TTC549 (cell line): ENCODE data around the gene SALL4.
"Not testable (repeated sequence)": the region's sequence is repeated elsewhere in the genome, so short reads cannot be mapped to it uniquely, and the experiment has no call there.

Source experiments
- FAIRE-seq: peaks from 2 replicates; lab custom pipeline; 2012; peaks lifted over from hg19 to GRCh38; lab: Jason Lieb, UNC

Gene SALL4

GRCh38 chr20:51802170-51802751 is at the start of gene SALL4:
SALL4 (minus strand) TSS chr20:51802521; CDS start chr20:51802408, 113 bp downstream.
- FAIRE-seq: peak; percentile 93

DNA sequence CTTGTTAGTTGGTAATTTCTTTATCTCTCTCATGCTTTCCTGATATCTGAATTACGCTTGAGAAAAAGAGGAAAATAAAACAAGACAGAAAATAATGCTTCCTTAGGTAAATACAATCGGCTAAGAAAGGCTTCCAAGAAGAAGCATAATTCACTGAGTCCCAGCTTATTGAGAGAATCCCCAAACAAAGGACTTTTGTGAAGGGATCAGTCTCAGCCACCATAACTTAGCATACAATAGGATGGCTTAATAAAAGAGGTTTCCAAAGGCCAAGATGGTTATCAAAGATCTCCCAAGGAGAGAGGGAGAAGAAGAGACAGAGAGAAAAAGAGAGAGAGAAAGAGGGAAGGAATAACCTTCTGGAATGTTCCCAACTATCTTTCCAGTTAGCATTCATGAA is 46.0 kb upstream of the SALL4 start:
- FAIRE-seq: no peak

- FAIRE-seq: no peak
These were observed 38.5 kb upstream of the SALL4 start for GRCh38 chr20:51840865-51841264.

DNA sequence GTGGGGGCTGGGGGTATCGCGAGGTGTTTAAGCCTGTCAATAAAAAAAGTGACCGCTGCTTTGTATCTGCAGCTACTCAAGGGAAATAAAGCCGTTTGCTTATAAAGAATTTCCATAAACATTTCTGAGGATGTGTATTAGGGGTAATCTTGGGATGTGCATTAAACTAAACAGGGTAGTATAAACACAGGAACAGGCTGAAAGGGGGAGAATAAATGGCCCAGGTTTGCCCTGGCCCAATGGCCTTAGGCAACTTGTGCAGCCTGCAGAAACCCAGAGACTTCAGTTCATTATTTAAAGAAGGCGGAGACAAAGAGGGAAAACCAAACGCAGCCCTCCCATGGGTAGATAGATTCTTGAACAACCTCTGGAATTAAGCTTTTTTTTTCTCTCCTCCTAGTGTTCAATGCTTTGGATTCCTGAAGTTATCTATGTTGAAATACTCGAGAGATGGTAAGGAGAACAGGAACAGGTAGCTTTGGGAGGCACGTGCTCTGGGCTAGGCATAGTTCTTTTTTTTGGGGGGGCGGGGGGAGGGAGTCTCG is 35.6 kb upstream of the SALL4 start:
- FAIRE-seq: no peak

DNA sequence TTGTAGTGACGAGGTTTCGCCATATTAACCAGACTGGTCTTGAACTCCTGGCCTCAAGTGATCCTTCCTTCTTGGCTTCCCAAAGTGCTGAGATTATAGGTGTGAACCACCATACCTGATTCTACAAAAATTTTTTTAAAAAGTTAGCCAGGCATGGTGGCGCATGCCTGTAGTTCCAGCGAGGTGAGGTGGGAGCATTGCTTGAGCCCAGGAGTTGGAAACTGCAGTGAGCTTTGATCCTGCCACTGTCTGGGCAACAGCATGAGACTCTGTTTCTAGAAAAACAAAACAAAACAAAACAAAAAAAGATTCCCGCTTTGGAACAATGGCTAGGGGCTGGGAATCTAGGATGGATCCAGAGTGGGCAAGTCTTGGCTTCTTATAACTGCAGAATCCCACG is 35.1 kb upstream of the SALL4 start:
- no peak for FAIRE-seq

DNA sequence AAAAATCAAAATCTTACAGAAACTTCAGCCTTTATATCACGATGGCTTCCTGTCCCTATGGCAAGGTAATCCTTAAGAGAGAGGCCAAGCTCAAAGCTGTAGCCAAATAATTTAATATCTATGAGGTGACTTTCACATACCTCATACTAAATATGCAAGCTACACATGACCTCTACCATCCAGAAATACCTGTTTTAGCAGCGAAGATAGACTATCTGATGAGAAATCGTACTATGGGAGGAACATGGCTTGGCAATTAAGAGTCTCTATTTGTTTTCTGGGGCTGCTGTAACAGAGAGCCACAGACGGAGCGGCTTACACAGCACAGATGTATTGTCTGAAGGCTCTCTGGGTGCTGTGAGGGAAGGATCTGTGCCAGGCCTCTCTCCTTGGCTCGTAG is 31.0 kb upstream of the SALL4 start:
- no peak for FAIRE-seq

- no peak for FAIRE-seq
These were observed 30.0 kb upstream of the SALL4 start for GRCh38 chr20:51832276-51832675.

DNA sequence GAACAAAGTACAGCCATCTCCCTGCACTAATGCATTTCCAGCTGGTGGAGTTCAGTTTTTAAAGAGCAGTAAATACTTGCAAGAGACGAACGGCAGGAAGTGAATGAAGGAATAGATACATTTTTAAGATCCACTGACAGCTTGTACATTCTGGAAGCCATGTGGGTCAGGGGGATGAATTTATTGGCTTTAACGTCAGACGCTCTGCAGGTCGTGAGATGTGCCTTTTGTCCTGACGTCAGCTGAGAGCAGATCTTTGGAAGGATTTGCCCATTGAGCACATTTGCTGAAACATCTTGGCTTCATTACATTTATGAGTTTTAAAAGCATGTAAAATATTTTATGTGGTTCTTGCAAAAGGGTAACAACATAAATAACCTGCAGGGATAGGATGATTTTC is 29.5 kb upstream of the SALL4 start:
- no peak for FAIRE-seq

- no peak for FAIRE-seq
These were observed 28.2 kb upstream of the SALL4 start for GRCh38 chr20:51830538-51830937.

DNA sequence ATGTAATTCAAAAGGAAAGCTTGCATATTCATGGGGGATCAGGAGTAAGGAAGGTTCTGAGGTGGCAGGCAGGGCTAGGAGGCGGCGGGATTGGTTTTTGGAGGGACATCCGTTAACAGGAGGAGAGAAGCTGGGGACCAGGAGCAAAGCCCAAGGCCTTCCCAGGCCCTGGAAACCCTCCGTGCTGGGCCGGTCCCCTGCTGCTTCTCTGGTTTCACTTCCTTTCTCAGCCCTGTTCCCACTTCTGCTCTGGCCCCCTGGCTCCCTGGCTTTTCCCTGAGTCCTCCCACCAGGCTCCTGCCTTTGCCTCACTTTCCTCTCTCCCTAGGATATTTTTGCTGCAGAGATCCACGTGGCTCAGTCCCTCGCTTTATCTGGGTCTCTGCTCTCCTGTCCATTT is 26.4 kb upstream of the SALL4 start:
- no peak for FAIRE-seq

- FAIRE-seq: no peak
These were observed 24.1 kb upstream of the SALL4 start for GRCh38 chr20:51826372-51826771.

- no peak for FAIRE-seq
These were observed 16.2 kb upstream of the SALL4 start for GRCh38 chr20:51818479-51819008.

DNA sequence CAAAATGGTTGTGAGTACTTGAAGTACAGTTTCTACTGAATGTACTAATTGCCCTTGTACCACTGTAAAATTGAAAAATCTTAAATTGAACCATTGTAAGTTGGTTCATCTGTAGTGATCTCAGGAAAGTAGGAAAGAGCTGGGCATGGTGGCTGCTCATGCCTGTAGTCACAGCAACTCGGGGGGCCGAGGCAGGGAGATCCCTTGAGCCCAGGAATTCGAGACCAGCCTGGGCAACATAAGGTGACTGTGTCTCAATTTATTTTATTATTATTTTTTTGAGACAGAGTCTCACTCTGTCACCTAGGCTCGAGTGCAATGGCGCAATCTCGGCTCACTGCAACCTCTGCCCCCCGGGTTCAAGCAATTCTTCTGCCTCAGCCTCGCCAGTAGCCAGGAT is 14.5 kb upstream of the SALL4 start:
- FAIRE-seq: not testable (repeated sequence)

- no peak for FAIRE-seq
These were observed 13.2 kb upstream of the SALL4 start for GRCh38 chr20:51815383-51816076.

DNA sequence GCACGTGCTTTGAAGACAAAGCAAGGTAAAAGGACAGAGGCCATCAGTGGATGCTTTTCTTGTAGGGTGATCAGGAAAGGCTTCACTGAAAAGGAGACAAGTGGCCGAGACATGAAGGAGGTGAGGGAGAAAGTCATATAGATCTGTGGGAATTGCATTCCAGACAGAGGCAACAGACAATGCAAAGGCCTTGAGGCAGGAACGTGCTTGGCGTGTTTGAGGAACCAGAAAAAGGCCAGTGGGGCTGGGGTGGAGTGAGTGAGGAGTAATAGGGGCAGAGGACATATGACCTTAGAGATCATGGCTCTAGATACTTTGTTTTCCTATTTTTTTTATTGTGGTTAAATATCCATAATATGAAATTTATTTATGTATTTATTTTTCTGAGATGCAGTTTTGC is 10.5 kb upstream of the SALL4 start:
- no peak for FAIRE-seq

DNA sequence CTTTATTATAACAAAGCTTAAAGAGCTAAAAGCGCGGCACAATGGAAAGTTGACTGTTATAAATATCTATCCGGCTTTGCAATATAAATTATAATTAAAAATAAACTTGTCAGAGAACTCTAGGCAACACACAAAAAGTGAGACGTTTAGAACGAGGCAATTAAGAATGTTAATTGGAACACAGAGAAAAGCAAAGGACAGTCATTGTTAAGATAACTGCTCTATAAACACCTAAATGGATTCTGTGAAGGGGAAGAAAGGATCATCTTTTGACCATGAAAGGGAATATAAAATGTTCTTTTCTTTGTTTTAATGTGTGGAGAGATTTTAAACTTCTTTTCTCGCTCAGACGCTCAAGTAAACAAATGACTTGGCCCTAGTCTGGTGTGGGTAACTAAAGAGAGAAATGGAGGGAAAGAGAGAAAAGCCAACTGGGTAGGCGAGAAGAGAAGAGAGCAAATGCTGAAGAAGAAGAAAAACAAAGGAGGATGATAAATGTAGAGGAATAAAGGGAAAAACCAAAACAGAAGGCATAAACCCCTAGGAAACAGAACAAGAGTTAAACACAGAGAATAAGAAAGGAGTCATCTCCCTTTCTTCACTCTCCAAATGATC is 9.3 kb upstream of the SALL4 start:
- no peak for FAIRE-seq

- no peak for FAIRE-seq
These were observed 8.7 kb upstream of the SALL4 start for GRCh38 chr20:51811042-51811355.

GRCh38 chr20:51810155-51811041 is 8.1 kb upstream of the SALL4 start:
- FAIRE-seq: no peak

DNA sequence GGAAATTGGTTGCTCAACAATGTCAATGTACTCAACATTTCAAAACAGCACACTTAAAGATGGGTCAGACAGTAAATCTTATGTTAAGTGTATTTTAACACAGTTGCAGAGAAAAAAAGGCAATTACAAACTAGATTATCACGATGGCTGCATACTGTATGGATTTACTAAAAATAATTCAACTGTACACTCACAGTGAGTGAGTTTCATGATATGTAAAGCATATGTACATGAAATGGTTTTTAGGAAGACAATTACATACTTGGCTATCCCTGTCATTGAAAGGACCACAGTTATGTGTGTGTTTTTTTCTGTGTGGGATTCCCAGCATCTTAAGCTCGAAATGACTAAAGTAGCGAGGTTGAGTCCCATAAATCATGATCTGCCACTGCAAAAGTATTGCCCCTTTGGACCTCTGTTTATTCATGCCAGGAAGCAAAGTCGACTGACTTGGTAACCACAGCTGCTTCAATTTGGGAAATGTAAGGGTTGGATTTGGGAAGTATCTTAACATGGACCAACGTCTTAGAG is 5.5 kb upstream of the SALL4 start:
- no peak for FAIRE-seq

DNA sequence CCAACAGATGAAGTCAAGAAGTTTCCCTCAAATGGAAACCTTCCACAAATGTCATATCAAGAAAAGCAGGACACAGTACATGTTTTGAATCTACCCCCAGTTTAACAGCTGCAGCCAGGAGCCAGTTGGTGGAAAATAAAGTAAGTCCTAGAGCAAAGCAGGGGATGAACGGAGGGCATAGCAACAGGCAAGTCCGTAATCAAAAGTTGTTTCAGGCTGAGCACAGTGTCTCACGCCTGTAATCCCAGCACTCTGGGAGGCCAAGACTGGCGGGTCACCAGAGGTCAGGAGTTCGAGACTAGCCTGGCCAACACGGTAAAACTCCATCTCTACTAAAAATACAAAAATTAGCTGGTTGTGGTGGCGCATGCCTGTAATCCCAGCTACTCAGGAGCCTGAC is 2.4 kb upstream of the SALL4 start:
- FAIRE-seq: no peak

DNA sequence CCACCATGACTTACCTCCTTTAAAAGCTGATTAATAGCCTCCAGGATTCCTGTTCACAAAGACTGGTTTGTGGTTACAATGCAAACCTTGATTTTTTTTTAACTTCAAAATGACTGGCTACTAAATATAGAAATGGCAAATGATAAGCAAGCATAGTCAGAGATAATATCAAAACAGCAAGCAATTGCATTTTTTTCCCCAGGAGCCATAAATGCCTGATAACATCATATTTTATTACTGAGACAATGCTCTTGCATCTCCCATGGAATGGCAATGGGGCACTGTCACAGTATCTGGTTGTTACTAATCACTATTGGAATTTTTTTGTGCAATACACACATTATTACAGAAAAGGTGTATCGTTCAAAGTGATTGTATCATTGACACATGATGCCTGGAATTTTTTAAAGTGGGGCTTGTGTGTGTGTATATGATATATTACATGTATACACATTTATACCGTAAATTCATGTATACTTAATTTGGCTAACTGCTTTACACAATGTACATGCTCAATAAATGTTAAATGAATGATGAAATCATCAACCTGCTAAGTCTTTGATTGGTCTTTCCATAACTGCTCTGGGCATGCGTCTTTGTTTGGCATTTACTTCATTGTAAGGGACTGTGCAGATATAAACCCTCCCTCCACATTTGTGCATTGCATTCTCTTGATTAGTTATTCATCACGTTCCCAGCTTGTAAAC is 980 bp upstream of the SALL4 start:
- no peak for FAIRE-seq

DNA sequence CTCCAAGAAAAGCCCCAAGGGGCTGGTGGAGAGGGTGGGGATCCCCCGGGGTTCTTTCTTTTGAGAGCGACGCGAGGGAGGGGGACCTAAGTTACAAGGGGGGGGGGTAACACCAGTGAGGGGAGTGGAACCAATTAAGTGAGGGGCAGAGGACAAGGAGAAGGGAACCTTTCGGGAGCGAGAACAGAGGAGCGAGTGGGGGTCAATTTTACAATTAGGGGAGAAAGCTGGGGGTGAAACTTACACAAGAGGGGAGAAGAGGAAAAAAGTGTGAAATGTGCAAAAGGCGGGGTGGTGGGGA is 548 bp downstream of the SALL4 start:
- FAIRE-seq: no peak
